DOHH2 (cell line): Measurements from ENCODE around the gene NEK7.

ENCODE experiments used
- H3F3A ChIP-seq: fragments of 200-600 bp; sonication (generic), shearing (Covaris generic); 2 replicates; pipeline ENCODE4 v1.6.0; 2016; ENCODE audit warnings: antibody characterized with exemption, mild to moderate bottlenecking; ENCODE audit not compliant: control insufficient read depth, insufficient read depth
- H3K27ac ChIP-seq: fragments of 200-600 bp; sonication (generic); 2 replicates; pipeline ENCODE4 v1.5.1; 2014; ENCODE audit warnings: low read depth, mild to moderate bottlenecking, low read length, moderate library complexity
- H3K27me3 ChIP-seq: fragments of 200-600 bp; sonication (generic); 2 replicates; pipeline ENCODE4 v1.6.1; 2014; ENCODE audit warnings: mild to moderate bottlenecking, low read length, mixed read lengths; ENCODE audit not compliant: control insufficient read depth
- H3K36me3 ChIP-seq: fragments of 200-600 bp; sonication (generic); 2 replicates; pipeline ENCODE4 v1.6.1; 2014; ENCODE audit warnings: mild to moderate bottlenecking, low read length, moderate library complexity, mixed read lengths; ENCODE audit not compliant: control insufficient read depth
- H3K4me1 ChIP-seq: fragments of 200-600 bp; sonication (generic); 2 replicates; pipeline ENCODE4 v1.6.1; 2014; ENCODE audit warnings: mild to moderate bottlenecking, low read length, mixed read lengths; ENCODE audit not compliant: control insufficient read depth
- H3K4me2 ChIP-seq: fragments of 200-600 bp; sonication (generic); 2 replicates; pipeline ENCODE4 v1.6.0; 2014; ENCODE audit warnings: mild to moderate bottlenecking, low read length, moderate library complexity
- H3K4me3 ChIP-seq: fragments of 200-600 bp; sonication (generic); 2 replicates; pipeline ENCODE4 v1.5.1; 2014; ENCODE audit warnings: mild to moderate bottlenecking, low read length, mixed read lengths
- H3K79me2 ChIP-seq: fragments of 200-600 bp; sonication (generic); 2 replicates; pipeline ENCODE4 v1.6.1; 2014; ENCODE audit warnings: mild to moderate bottlenecking, low read length, mixed read lengths; ENCODE audit not compliant: control insufficient read depth
- H3K9me2 ChIP-seq: fragments of 200-600 bp; sonication (generic); replicated peaks from 2 replicates; pipeline ENCODE4 v1.6.1; 2014; ENCODE audit warnings: mild to moderate bottlenecking, low read length, mixed read lengths; ENCODE audit not compliant: control insufficient read depth
- H3K9me3 ChIP-seq: fragments of 200-600 bp; sonication (generic); 2 replicates; pipeline ENCODE4 v1.6.1; 2014; ENCODE audit warnings: antibody characterized with exemption, low read length, mixed read lengths; ENCODE audit not compliant: control insufficient read depth, insufficient read depth
- H4K20me1 ChIP-seq: fragments of 200-600 bp; sonication (generic); 2 replicates; pipeline ENCODE4 v1.6.0; 2014; ENCODE audit warnings: low read depth, mild to moderate bottlenecking, antibody characterized with exemption, low read length, moderate library complexity; ENCODE audit not compliant: control insufficient read depth, insufficient read depth
- CTCF ChIP-seq: fragments of 200-600 bp; sonication (generic); IDR thresholded peaks from one replicate; pipeline ENCODE4 v1.5.1; 2014; ENCODE audit warnings: antibody characterized with exemption, mild to moderate bottlenecking, low read depth, low read length; ENCODE audit not compliant: poor library complexity, severe bottlenecking
- EZH2phosphoT487 ChIP-seq: fragments of 200-600 bp; sonication (generic); IDR thresholded peaks from 2 replicates; pipeline ENCODE4 v1.6.1; 2017; ENCODE audit warnings: borderline replicate concordance, mild to moderate bottlenecking, antibody characterized with exemption, low read length, moderate library complexity, mixed read lengths

Gene NEK7

DNA sequence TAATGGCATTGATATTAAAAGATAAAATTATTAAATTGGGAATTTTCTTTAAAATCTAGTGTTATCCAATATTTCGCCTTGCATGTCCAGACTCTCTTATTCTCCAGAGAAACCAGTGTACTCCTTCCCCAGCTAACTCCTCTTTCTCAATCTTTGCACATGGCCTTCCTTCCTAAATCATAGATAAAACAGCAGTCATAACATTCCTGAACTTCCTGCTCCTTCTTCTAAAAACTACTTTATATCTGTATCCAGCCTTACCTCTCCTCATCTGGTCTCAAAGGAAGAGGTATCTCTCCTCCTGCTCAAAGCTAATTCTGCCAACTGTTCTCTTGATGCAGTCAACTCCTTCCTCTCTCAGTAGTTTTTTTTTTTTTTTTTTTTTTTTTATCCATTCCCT lies 39.5 kb upstream of the NEK7 start:
- H3K79me2 ChIP-seq = no peaks in the 10 kb centered on the region
- H3K27ac ChIP-seq = no peak overlapping the region
- TF ChIP-seq CTCF (no peak), EZH2phosphoT487 (no peak)
- H3K4me2 ChIP-seq = no peak overlapping the region
- no peaks in the 10 kb centered on the region for H4K20me1 ChIP-seq
- no peaks in the 10 kb centered on the region for H3K4me1 ChIP-seq
- H3K36me3 ChIP-seq = no peaks in the 10 kb centered on the region
- no peaks in the 10 kb centered on the region for H3K27me3 ChIP-seq
- no peaks in the 10 kb centered on the region for H3K9me3 ChIP-seq
- H3K4me3 ChIP-seq = no peak overlapping the region
- H3K9me2 ChIP-seq = no peaks in the 10 kb centered on the region
- H3F3A ChIP-seq = no peaks in the 10 kb centered on the region

DNA sequence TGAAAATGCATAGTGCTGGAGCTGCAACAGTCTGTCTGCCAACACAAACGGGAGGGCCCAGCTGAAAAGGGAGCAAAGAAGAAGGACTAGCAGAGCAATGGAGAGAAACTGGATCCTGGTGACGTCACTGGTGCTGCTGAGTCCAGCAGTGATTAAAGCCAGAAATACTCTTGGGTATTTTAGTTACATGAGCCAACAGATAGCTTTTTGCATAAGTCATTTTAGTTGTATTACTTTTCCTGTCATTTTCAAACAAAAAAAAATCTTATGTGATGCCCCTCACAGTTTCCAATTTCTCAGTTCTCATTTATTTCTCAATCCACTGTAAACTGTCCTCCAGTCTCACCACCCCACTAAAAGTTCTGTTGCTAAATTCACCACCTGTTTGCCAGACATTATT lies 38.7 kb upstream of the NEK7 start:
- Histone ChIP-seq H4K20me1 (no peaks in the 10 kb centered on the region), H3K36me3 (no peaks in the 10 kb centered on the region), H3K9me2 (no peaks in the 10 kb centered on the region), H3F3A (no peaks in the 10 kb centered on the region), H3K4me1 (no peaks in the 10 kb centered on the region), H3K9me3 (no peaks in the 10 kb centered on the region), H3K79me2 (no peaks in the 10 kb centered on the region), H3K4me3 (no peak overlapping the region), H3K4me2 (no peak overlapping the region), H3K27ac (no peak overlapping the region), H3K27me3 (no peaks in the 10 kb centered on the region)
- TF ChIP-seq CTCF = no peak
- no peak for TF ChIP-seq EZH2phosphoT487

- H3K9me3 ChIP-seq = no peaks in the 10 kb centered on the region
- H3K4me3 ChIP-seq = no peak overlapping the region
- no peak overlapping the region for H3K27ac ChIP-seq
- H3K79me2 ChIP-seq = no peaks in the 10 kb centered on the region
- H3K4me1 ChIP-seq = no peaks in the 10 kb centered on the region
- no peak for TF ChIP-seq EZH2phosphoT487
- no peak for TF ChIP-seq CTCF
- H3K27me3 ChIP-seq = no peaks in the 10 kb centered on the region
- no peaks in the 10 kb centered on the region for H3K9me2 ChIP-seq
- no peaks in the 10 kb centered on the region for H3F3A ChIP-seq
- H3K36me3 ChIP-seq = no peaks in the 10 kb centered on the region
- no peak overlapping the region for H3K4me2 ChIP-seq
- no peaks in the 10 kb centered on the region for H4K20me1 ChIP-seq
Observed at GRCh38 chr1:198119906-198120305, 36.9 kb upstream of the NEK7 start.
